Smooth muscle cell (in vitro differentiated cells): ENCODE results near the gene PPP6R1. TPM values are rescaled to one million over a fixed set of nuclear protein-coding genes. Genes with fewer than 3 reads are reported as not detected.

Source experiments
- DNase-seq: peaks from one replicate; lab custom pipeline; 2025; ENCODE audit not compliant: unreplicated experiment; lab: John Stamatoyannopoulos, UW
- H2AFZ ChIP-seq: fragments of 200-600 bp; sonication (generic); 2 replicates; pipeline ENCODE4 v1.6.0; 2016; ENCODE audit warnings: antibody characterized with exemption, low read depth, mild to moderate bottlenecking
- H3F3A ChIP-seq: fragments of 200-600 bp; sonication (generic); 2 replicates; pipeline ENCODE4 v1.6.0; 2017; ENCODE audit warnings: antibody characterized with exemption, low read depth
- H3K27ac ChIP-seq: fragments of 200-600 bp; sonication (generic); 2 replicates; pipeline ENCODE4 v1.5.1; 2016; ENCODE audit warnings: low read depth, mild to moderate bottlenecking
- H3K27me3 ChIP-seq: fragments of 200-600 bp; sonication (generic); 2 replicates; pipeline ENCODE4 v1.6.1; 2016; ENCODE audit warnings: low read depth, mild to moderate bottlenecking
- H3K36me3 ChIP-seq: fragments of 200-600 bp; sonication (generic); 2 replicates; pipeline ENCODE4 v1.5.1; 2016; ENCODE audit warnings: low read depth
- H3K4me1 ChIP-seq: fragments of 200-600 bp; sonication (generic); 2 replicates; pipeline ENCODE4 v1.5.1; 2016; ENCODE audit warnings: low read depth
- H3K4me2 ChIP-seq: fragments of 200-600 bp; sonication (generic); 2 replicates; pipeline ENCODE4 v1.6.0; 2016; ENCODE audit warnings: mild to moderate bottlenecking
- H3K4me3 ChIP-seq: fragments of 200-600 bp; sonication (generic); 2 replicates; pipeline ENCODE4 v1.5.1; 2016; ENCODE audit warnings: mild to moderate bottlenecking
- H3K79me2 ChIP-seq: fragments of 200-600 bp; sonication (generic); 2 replicates; pipeline ENCODE4 v1.6.0; 2016; ENCODE audit warnings: low read depth, mild to moderate bottlenecking
- H3K9ac ChIP-seq: fragments of 200-600 bp; sonication (generic); 2 replicates; pipeline ENCODE4 v1.6.0; 2016; ENCODE audit warnings: low read depth
- H3K9me3 ChIP-seq: fragments of 200-600 bp; sonication (generic); replicated peaks from 2 replicates; pipeline ENCODE4 v1.5.1; 2016; ENCODE audit warnings: low read depth
- H4K20me1 ChIP-seq: fragments of 200-600 bp; sonication (generic); 2 replicates; pipeline ENCODE4 v1.6.0; 2016; ENCODE audit warnings: low read depth
- CTCF ChIP-seq: fragments of 200-600 bp; sonication (generic); IDR thresholded peaks from 2 replicates; pipeline ENCODE4 v1.5.1; 2017; ENCODE audit warnings: borderline replicate concordance, mild to moderate bottlenecking, antibody characterized with exemption; ENCODE audit not compliant: insufficient read depth, poor library complexity, severe bottlenecking
- WGBS: methylation state at CpG from one replicate; pipeline ENCODE4 v1.1.7; 2016; ENCODE audit warnings: low lambda C conversion rate; 5-methylcytosine and 5-hydroxymethylcytosine counted together
- polyA plus RNA-seq: library from polyadenylated mRNA; unstranded; fragments of >200 nt; fragmentation: Nextera tagmentation; extraction: Ambion mirVana; gene quantifications from 2 replicates; pipeline ENCODE4 v1.2.1, GENCODE V29; 2016
- total RNA-seq: library from RNA; depleted of rRNA; stranded (reverse); fragments of >200 nt; gene quantifications from 2 replicates; pipeline ENCODE4 v1.2.3, GENCODE V29; 2014

The PPP6R1 gene
- total and polyA plus RNA-seq, 2 experiments from 2014 or later: 31.1 to 58.0 TPM

DNA sequence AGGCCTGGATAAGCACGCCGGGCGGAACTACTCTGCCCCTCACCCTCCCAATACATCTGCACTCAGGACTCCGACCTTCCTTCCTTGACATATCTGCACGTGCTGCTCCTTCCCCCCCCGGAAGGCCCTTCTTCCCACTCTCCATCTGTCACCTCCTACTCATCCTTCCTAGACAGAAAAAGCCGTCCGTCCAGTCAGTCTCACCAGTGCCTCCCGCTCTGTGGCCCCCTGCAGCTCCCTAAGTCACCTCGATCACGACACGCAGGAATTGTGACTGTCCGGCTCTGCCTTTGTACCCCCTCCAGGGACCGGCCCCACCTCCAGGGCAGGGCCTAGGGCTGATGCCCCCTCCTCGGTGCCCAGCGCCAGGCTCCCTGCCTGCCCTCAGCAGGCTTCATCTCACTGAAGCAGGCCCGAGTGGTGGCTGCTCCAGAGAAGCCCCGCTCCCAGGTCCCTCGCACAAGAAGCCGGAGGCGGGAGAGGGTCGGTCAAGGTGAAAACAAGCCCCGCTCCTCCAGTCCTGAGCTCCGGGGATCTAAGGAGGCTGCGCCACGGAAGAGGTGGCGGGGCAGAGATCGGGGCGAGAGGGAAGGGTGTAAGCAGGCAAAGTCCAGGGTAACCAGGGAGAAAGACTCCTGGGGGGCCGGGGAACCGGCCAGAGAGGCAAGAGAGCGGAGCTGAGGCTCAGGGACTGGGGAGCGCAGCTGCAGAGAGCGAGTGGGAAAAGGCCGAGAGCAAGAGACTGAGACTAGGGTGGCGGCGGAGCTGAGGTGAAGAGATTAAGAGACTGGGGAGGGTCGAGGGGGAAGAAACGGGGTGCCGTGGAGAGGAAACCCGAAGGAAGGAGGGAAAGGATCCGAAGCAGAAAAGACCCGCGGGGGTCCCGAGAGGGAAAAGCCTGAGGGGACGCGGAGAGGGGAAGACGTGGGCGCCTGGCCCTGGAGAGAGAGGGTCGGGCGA lies 1.1 kb downstream of the PPP6R1 start:
- no peaks in the 10 kb centered on the region for H3K36me3 ChIP-seq
- H3K4me2 ChIP-seq: peak overlapping the region; percentile 100
- peaks cover 55% of the 10 kb centered on the region for H4K20me1 ChIP-seq
- peak overlapping the region; percentile 90 for H3K4me3 ChIP-seq
- peak overlapping the region; percentile 55 for H3K27ac ChIP-seq
- H3K9me3 ChIP-seq: no peaks in the 10 kb centered on the region
- 14% methylated on average over 32 of the region's 51 CpGs for WGBS
- no peak for TF ChIP-seq CTCF
- DNase-seq: no peak
- H3K27me3 ChIP-seq: no peaks in the 10 kb centered on the region
- peaks cover 33% of the 10 kb centered on the region for H3K4me1 ChIP-seq
- peaks cover 16% of the 10 kb centered on the region for H3F3A ChIP-seq
- H3K79me2 ChIP-seq: peaks cover 55% of the 10 kb centered on the region
- H3K9ac ChIP-seq: peak overlapping the region; percentile 77
- H2AFZ ChIP-seq: no peak overlapping the region

- no peak overlapping the region for H2AFZ ChIP-seq
- H3K36me3 ChIP-seq: no peaks in the 10 kb centered on the region
- no peak overlapping the region for H3K27ac ChIP-seq
- peak overlapping the region; percentile 90 for H3K4me3 ChIP-seq
- no peak for TF ChIP-seq CTCF
- no peaks in the 10 kb centered on the region for H3K27me3 ChIP-seq
- peak overlapping the region; percentile 100 for H3K4me2 ChIP-seq
- no peaks in the 10 kb centered on the region for H3K9me3 ChIP-seq
- H3F3A ChIP-seq: peaks cover 16% of the 10 kb centered on the region
- H4K20me1 ChIP-seq: peaks cover 64% of the 10 kb centered on the region
- H3K9ac ChIP-seq: no peak overlapping the region
- peaks cover 65% of the 10 kb centered on the region for H3K79me2 ChIP-seq
- peaks cover 33% of the 10 kb centered on the region for H3K4me1 ChIP-seq
- DNase-seq: no peak
- 74% methylated on average over 22 of the region's 22 CpGs for WGBS
These were observed 2.0 kb downstream of the PPP6R1 start for GRCh38 chr19:55256562-55257460.

DNA sequence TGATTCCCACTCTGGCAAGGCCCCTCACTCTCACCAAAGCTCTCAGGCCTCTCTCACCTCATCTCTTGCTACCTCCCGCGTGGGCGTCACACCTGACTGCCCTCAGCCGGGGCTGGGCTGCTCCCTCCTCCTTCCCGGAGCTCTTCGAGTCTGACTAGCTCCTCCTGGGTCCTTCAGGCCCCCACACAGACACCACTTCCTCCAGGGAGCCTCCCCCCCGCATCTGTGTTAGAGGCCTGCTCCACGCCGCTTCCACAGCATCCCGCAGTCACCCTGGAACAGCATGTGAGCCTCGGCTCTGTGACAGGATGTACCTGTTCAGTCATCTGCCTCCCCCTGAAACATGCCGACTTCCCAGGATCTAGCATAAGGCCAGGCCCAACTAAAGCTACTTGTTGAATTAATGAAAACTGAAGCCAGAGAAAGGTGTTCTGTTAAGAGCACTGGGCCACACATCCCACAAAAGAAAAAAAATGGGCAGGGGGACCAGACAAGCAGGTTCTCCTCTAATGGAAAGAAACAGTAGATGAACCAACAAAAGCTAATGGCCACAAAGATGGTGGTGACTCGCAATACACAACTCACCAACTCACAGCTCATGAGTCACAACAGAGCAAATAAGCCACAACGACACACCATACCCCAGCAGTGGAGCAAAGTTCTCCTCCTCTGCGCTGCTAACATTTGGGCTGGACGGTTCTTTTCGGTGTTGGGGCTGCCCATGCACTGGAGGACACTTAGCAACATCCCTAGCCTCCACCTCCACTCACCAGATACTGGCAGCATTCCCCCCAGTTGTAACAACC lies 3.0 kb downstream of the PPP6R1 start:
- Histone ChIP-seq H3K9me3 (no peaks in the 10 kb centered on the region), H2AFZ (no peak overlapping the region), H3K9ac (no peak overlapping the region), H3K27ac (no peak overlapping the region), H3K4me2 (peak overlapping the region; percentile 100), H3K4me3 (peak overlapping the region; percentile 90), H3K27me3 (no peaks in the 10 kb centered on the region), H3F3A (peaks cover 14% of the 10 kb centered on the region), H3K79me2 (peaks cover 75% of the 10 kb centered on the region), H3K36me3 (no peaks in the 10 kb centered on the region), H3K4me1 (peaks cover 33% of the 10 kb centered on the region), H4K20me1 (peaks cover 74% of the 10 kb centered on the region)
- whole genome bisulfite sequencing: 80% methylated on average over 17 of the region's 17 CpGs
- TF ChIP-seq CTCF: no peak
- DNase-seq: no peak
